ENCODE measurements around the gene RLIM. TPM values are rescaled to one million over a fixed set of nuclear protein-coding genes. Genes with fewer than 3 reads are reported as not detected.

RLIM gene
- total and polyA plus RNA-seq, 2 of the 8 experiments (the other 6 are each of a cell fraction or from before 2014, with no cell fraction given) = 6.3 to 34.6 TPM

- TF ChIP-seq, protein P1, sequence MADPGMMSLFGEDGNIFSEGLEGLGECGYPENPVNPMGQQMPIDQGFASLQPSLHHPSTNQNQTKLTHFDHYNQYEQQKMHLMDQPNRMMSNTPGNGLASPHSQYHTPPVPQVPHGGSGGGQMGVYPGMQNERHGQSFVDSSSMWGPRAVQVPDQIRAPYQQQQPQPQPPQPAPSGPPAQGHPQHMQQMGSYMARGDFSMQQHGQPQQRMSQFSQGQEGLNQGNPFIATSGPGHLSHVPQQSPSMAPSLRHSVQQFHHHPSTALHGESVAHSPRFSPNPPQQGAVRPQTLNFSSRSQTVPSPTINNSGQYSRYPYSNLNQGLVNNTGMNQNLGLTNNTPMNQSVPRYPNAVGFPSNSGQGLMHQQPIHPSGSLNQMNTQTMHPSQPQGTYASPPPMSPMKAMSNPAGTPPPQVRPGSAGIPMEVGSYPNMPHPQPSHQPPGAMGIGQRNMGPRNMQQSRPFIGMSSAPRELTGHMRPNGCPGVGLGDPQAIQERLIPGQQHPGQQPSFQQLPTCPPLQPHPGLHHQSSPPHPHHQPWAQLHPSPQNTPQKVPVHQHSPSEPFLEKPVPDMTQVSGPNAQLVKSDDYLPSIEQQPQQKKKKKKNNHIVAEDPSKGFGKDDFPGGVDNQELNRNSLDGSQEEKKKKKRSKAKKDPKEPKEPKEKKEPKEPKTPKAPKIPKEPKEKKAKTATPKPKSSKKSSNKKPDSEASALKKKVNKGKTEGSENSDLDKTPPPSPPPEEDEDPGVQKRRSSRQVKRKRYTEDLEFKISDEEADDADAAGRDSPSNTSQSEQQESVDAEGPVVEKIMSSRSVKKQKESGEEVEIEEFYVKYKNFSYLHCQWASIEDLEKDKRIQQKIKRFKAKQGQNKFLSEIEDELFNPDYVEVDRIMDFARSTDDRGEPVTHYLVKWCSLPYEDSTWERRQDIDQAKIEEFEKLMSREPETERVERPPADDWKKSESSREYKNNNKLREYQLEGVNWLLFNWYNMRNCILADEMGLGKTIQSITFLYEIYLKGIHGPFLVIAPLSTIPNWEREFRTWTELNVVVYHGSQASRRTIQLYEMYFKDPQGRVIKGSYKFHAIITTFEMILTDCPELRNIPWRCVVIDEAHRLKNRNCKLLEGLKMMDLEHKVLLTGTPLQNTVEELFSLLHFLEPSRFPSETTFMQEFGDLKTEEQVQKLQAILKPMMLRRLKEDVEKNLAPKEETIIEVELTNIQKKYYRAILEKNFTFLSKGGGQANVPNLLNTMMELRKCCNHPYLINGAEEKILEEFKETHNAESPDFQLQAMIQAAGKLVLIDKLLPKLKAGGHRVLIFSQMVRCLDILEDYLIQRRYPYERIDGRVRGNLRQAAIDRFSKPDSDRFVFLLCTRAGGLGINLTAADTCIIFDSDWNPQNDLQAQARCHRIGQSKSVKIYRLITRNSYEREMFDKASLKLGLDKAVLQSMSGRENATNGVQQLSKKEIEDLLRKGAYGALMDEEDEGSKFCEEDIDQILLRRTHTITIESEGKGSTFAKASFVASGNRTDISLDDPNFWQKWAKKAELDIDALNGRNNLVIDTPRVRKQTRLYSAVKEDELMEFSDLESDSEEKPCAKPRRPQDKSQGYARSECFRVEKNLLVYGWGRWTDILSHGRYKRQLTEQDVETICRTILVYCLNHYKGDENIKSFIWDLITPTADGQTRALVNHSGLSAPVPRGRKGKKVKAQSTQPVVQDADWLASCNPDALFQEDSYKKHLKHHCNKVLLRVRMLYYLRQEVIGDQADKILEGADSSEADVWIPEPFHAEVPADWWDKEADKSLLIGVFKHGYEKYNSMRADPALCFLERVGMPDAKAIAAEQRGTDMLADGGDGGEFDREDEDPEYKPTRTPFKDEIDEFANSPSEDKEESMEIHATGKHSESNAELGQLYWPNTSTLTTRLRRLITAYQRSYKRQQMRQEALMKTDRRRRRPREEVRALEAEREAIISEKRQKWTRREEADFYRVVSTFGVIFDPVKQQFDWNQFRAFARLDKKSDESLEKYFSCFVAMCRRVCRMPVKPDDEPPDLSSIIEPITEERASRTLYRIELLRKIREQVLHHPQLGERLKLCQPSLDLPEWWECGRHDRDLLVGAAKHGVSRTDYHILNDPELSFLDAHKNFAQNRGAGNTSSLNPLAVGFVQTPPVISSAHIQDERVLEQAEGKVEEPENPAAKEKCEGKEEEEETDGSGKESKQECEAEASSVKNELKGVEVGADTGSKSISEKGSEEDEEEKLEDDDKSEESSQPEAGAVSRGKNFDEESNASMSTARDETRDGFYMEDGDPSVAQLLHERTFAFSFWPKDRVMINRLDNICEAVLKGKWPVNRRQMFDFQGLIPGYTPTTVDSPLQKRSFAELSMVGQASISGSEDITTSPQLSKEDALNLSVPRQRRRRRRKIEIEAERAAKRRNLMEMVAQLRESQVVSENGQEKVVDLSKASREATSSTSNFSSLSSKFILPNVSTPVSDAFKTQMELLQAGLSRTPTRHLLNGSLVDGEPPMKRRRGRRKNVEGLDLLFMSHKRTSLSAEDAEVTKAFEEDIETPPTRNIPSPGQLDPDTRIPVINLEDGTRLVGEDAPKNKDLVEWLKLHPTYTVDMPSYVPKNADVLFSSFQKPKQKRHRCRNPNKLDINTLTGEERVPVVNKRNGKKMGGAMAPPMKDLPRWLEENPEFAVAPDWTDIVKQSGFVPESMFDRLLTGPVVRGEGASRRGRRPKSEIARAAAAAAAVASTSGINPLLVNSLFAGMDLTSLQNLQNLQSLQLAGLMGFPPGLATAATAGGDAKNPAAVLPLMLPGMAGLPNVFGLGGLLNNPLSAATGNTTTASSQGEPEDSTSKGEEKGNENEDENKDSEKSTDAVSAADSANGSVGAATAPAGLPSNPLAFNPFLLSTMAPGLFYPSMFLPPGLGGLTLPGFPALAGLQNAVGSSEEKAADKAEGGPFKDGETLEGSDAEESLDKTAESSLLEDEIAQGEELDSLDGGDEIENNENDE (IDR thresholded peaks at IDR 0.05; ENCODE audit: insufficient replicate concordance, low read length) = no peak
- TF ChIP-seq SP4 (IDR thresholded peaks at IDR 0.05; ENCODE audit: low read length) (no peak), HDAC2 (IDR thresholded peaks at IDR 0.05; ENCODE audit: borderline replicate concordance in 1 of 2, low read depth in 2 of 2, low read length in 2 of 2) (no peak), KDM5A (IDR thresholded peaks at IDR 0.05; ENCODE audit: low read length) (no peak), NANOG (IDR thresholded peaks at IDR 0.05; ENCODE audit: insufficient read depth, low read depth, low read length, poor library complexity, severe bottlenecking) (no peak), TAF7 (optimal IDR thresholded peaks at IDR 0.05; ENCODE audit: borderline replicate concordance, low read depth, low read length) (no peak), POLR2A (IDR thresholded peaks at IDR 0.05; ENCODE audit: control extremely low read depth in 1 of 2, low read depth in 2 of 2, low read length in 2 of 2) (no peak), EP300 (IDR thresholded peaks at IDR 0.05; ENCODE audit: borderline replicate concordance in 1 of 2, low read depth in 2 of 2, low read length in 2 of 2) (no peak), GTF2F1 (IDR thresholded peaks at IDR 0.05; ENCODE audit: borderline replicate concordance, low read depth, low read length) (no peak), TBP (IDR thresholded peaks at IDR 0.05; ENCODE audit: low read depth, low read length) (no peak), CHD2 (IDR thresholded peaks at IDR 0.05; ENCODE audit: low read length) (no peak)
These were observed 73.7 kb downstream of the RLIM start (continued) for GRCh38 chrX:74540635-74541249.

Measured in H1 (cell line).